T1000 (cell line): Measurements from ENCODE around the gene FBXL7.

ENCODE experiments used
- DNase-seq: peaks from one replicate; lab custom pipeline; 2025; ENCODE audit warnings: mixed read lengths; lab: John Stamatoyannopoulos, UW

FBXL7 gene

GRCh38 chr5:15887093-15887492 lies 387.1 kb downstream of the FBXL7 start:
- DNase-seq, result peak; percentile 19

- no peak for DNase-seq
Observed at GRCh38 chr5:15889001-15889400, 389.0 kb downstream of the FBXL7 start.

GRCh38 chr5:15893866-15894265 lies 393.9 kb downstream of the FBXL7 start:
- no peak for DNase-seq

- DNase-seq, result no peak
Observed at GRCh38 chr5:15897656-15898055, 397.7 kb downstream of the FBXL7 start.

- no peak for DNase-seq
Observed at GRCh38 chr5:15898641-15899040, 398.7 kb downstream of the FBXL7 start.

- DNase-seq, result no peak
Observed at GRCh38 chr5:15899481-15899880, 399.5 kb downstream of the FBXL7 start.

GRCh38 chr5:15901151-15901550 lies 401.2 kb downstream of the FBXL7 start:
- no peak for DNase-seq

GRCh38 chr5:15902066-15902465 lies 402.1 kb downstream of the FBXL7 start:
- DNase-seq, result no peak

GRCh38 chr5:15904899-15905830 lies 405.2 kb downstream of the FBXL7 start:
- DNase-seq, result no peak

- no peak for DNase-seq
Observed at GRCh38 chr5:15914638-15915037, 414.7 kb downstream of the FBXL7 start.

GRCh38 chr5:15926586-15926985 lies 426.6 kb downstream of the FBXL7 start:
- no peak for DNase-seq

GRCh38 chr5:15927710-15928380 lies 427.9 kb downstream of the FBXL7 start:
- no peak for DNase-seq

- DNase-seq, result no peak
Observed at GRCh38 chr5:15929611-15930263, 429.8 kb downstream of the FBXL7 start.

GRCh38 chr5:15932066-15932465 lies 432.1 kb downstream of the FBXL7 start:
- no peak for DNase-seq

GRCh38 chr5:15933259-15934207 lies 433.6 kb downstream of the FBXL7 start:
- no peak for DNase-seq

GRCh38 chr5:15936505-15937245 lies 436.7 kb downstream of the FBXL7 start:
- DNase-seq, result no peak

- no peak for DNase-seq
Observed at GRCh38 chr5:15937708-15938107, 437.7 kb downstream of the FBXL7 start.

- DNase-seq, result no peak
Observed at GRCh38 chr5:15938186-15938585, 438.2 kb downstream of the FBXL7 start.

- no peak for DNase-seq
Observed at GRCh38 chr5:15938961-15939360, 439.0 kb downstream of the FBXL7 start.

GRCh38 chr5:15940905-15941304 lies 440.9 kb downstream of the FBXL7 start:
- DNase-seq, result no peak

GRCh38 chr5:15943487-15943886 lies 443.5 kb downstream of the FBXL7 start:
- DNase-seq, result no peak
